ENCODE data around the gene UBXN10. TPM values are rescaled to one million over a fixed set of nuclear protein-coding genes. Genes with fewer than 3 reads are reported as not detected.

The UBXN10 gene
- total RNA-seq, 1 experiment from 2014 or later, result not detected

DNA sequence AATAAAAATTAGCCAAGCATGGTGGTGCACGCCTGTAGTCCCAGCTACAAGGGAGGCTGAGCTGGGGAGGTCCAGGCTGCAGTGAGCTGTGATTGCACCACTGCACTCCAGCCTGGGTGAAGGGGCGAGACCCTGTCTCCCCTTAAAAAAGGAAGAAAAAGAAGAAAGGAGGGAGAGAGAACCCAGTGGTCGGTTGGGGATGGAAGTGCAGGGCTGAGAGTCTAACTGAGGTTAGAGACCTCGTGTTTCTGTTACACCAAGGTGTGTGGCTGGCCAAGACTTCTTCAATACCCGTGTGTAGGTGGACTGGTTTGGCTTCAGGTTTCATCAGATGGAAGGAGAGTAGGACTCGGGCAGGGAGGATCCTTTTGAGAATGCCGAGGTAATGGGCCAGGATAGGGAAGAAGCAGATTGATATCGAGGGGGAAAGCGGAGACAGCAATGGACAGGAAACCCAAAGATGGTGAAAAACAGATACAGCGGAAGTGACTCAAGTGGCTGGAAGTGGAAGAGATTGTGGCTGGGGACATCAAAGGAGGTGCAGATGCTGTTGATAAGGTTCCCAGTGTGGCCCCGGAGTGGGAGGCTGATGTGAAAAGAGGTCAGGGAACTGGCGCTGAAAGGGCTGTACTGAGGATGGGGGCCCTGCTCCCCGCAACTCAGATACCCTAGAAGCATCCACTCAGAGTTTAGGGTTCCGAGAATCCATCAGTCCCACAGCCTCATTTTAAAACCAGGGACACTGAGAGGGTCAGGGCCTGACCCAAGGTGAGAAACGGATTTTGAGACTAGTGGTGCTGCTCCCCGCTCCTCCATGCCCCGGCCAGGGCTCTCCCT is 681 bp upstream of the UBXN10 start:
- Histone ChIP-seq H3K4me3 (no peak overlapping the region), H3K27ac (no peak overlapping the region), H3K36me3 (no peaks in the 10 kb centered on the region), H3K9me3 (replicated peaks) (no peaks in the 10 kb centered on the region), H3K4me1 (no peaks in the 10 kb centered on the region), H3K27me3 (peaks cover 34% of the 10 kb centered on the region)
- no peak for DNase-seq

GRCh38 chr1:20187103-20187812 is 1.4 kb downstream of the UBXN10 start:
- H3K27ac ChIP-seq, result no peak overlapping the region
- H3K4me3 ChIP-seq, result no peak overlapping the region
- peaks cover 42% of the 10 kb centered on the region for H3K27me3 ChIP-seq
- H3K4me1 ChIP-seq, result no peaks in the 10 kb centered on the region
- no peaks in the 10 kb centered on the region for H3K9me3 ChIP-seq (replicated peaks)
- H3K36me3 ChIP-seq, result no peaks in the 10 kb centered on the region
- DNase-seq, result no peak

- Histone ChIP-seq H3K27ac (no peak overlapping the region), H3K4me1 (no peaks in the 10 kb centered on the region), H3K9me3 (replicated peaks) (no peaks in the 10 kb centered on the region), H3K4me3 (no peak overlapping the region), H3K27me3 (peaks cover 44% of the 10 kb centered on the region), H3K36me3 (no peaks in the 10 kb centered on the region)
- no peak for DNase-seq
Measured at GRCh38 chr1:20187813-20188454, 2.0 kb downstream of the UBXN10 start.

DNA sequence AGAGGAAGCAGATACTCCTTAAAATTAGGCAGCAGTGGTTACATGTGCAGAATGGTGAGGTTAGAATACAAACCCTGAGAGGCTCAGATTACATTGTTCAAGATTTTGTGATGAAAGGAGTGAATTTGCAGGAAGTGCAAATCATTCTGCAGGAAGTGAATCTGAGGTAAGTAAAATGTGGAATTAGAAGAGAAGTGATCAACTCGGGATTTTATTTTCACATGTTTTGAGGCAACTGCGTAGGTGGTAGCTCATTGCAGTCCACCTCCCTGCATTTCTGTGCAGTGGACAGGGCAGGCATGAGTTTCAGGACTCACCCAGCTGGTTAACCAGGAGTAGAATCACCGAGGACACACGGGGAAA is 2.5 kb downstream of the UBXN10 start:
- H3K27ac ChIP-seq, result no peak overlapping the region
- H3K4me1 ChIP-seq, result no peaks in the 10 kb centered on the region
- no peaks in the 10 kb centered on the region for H3K9me3 ChIP-seq (replicated peaks)
- DNase-seq, result no peak
- no peaks in the 10 kb centered on the region for H3K36me3 ChIP-seq
- no peak overlapping the region for H3K4me3 ChIP-seq
- H3K27me3 ChIP-seq, result peaks cover 46% of the 10 kb centered on the region

- Histone ChIP-seq H3K36me3 (no peaks in the 10 kb centered on the region), H3K9me3 (replicated peaks) (no peaks in the 10 kb centered on the region), H3K4me1 (no peaks in the 10 kb centered on the region), H3K4me3 (no peak overlapping the region), H3K27me3 (peaks cover 36% of the 10 kb centered on the region), H3K27ac (no peak overlapping the region)
- DNase-seq, result no peak
Measured at GRCh38 chr1:20189664-20190063, 3.8 kb downstream of the UBXN10 start.

DNA sequence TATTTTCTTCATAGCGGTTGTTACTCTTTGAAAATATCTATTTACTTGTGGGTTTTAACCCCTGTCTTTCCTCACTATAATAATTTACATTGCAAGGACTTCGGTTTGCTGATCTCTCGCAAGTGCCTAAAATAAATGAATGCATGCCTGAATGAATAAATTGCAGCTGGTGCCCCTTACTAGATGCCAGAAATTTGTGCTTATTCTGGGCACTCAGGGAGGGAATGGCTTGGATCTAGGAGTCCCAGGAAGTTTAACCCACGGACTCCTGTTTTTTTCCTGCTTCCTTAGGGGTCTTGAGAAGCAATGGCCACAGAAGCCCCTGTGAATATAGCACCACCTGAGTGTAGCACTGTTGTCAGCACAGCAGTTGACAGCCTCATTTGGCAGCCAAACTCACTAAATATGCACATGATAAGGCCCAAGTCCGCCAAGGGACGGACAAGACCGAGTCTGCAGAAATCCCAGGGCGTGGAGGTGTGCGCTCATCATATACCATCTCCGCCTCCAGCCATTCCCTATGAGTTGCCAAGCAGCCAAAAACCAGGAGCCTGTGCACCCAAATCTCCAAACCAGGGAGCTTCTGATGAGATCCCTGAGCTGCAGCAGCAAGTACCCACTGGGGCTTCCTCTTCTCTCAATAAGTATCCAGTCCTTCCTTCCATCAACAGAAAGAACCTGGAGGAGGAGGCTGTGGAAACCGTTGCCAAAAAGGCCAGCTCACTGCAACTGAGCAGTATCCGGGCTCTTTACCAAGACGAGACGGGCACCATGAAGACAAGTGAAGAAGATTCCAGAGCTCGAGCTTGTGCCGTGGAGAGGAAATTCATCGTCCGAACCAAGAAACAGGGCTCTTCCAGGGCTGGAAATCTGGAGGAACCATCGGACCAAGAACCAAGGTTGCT is 4.6 kb downstream of the UBXN10 start:
- no peak for DNase-seq

GRCh38 chr1:20191266-20191825 is 5.5 kb downstream of the UBXN10 start:
- no peaks in the 10 kb centered on the region for H3K9me3 ChIP-seq (replicated peaks)
- H3K27ac ChIP-seq, result no peak overlapping the region
- H3K27me3 ChIP-seq, result peaks cover 30% of the 10 kb centered on the region
- DNase-seq, result peak in 1 of 2 experiments; percentile 14
- no peaks in the 10 kb centered on the region for H3K4me1 ChIP-seq
- H3K36me3 ChIP-seq, result no peaks in the 10 kb centered on the region
- no peak overlapping the region for H3K4me3 ChIP-seq

More for the DNA sequence above, 4.6 kb downstream of the UBXN10 start:
- peaks cover 30% of the 10 kb centered on the region for H3K27me3 ChIP-seq
- no peaks in the 10 kb centered on the region for H3K4me1 ChIP-seq
- no peaks in the 10 kb centered on the region for H3K9me3 ChIP-seq (replicated peaks)
- no peak overlapping the region for H3K4me3 ChIP-seq
- H3K36me3 ChIP-seq, result no peaks in the 10 kb centered on the region
- H3K27ac ChIP-seq, result no peak overlapping the region

DNA sequence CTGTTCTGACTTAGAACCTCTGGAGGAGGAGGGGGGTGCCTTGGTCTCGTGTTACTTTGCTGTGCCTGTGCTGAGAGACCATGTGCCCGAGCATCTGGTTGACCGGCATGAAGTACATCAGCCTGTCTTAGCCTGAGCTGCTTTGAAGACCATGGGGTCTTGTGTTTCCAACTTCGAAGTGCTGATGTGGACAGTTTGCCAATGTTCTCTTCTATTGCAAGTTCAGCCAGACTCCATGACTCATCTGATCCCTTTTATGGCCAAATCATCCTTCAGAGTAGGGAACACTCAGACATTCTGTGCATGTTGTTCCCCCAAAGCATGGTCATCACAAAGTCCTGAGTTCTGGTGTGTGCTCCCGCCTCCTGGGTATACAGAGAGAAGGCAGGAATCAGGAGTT is 6.5 kb downstream of the UBXN10 start:
- H3K4me3 ChIP-seq, result no peak overlapping the region

GRCh38 chr1:20192871-20193411 is 7.0 kb downstream of the UBXN10 start:
- Histone ChIP-seq H3K9me3 (replicated peaks) (no peaks in the 10 kb centered on the region), H3K36me3 (no peaks in the 10 kb centered on the region), H3K27ac (no peak overlapping the region), H3K4me1 (no peaks in the 10 kb centered on the region), H3K4me3 (no peak overlapping the region), H3K27me3 (peaks cover 27% of the 10 kb centered on the region)
- no peak for DNase-seq

More for the DNA sequence above, 6.5 kb downstream of the UBXN10 start:
- DNase-seq, result no peak
- H3K9me3 ChIP-seq (replicated peaks), result no peaks in the 10 kb centered on the region
- H3K4me1 ChIP-seq, result no peaks in the 10 kb centered on the region
- peaks cover 23% of the 10 kb centered on the region for H3K27me3 ChIP-seq
- no peaks in the 10 kb centered on the region for H3K36me3 ChIP-seq
- no peak overlapping the region for H3K27ac ChIP-seq

- Histone ChIP-seq H3K27me3 (peaks cover 25% of the 10 kb centered on the region), H3K27ac (no peak overlapping the region), H3K4me3 (no peak overlapping the region), H3K36me3 (no peaks in the 10 kb centered on the region), H3K4me1 (no peaks in the 10 kb centered on the region), H3K9me3 (replicated peaks) (no peaks in the 10 kb centered on the region)
- no peak for DNase-seq
Measured at GRCh38 chr1:20194224-20194623, 8.3 kb downstream of the UBXN10 start.

DNA sequence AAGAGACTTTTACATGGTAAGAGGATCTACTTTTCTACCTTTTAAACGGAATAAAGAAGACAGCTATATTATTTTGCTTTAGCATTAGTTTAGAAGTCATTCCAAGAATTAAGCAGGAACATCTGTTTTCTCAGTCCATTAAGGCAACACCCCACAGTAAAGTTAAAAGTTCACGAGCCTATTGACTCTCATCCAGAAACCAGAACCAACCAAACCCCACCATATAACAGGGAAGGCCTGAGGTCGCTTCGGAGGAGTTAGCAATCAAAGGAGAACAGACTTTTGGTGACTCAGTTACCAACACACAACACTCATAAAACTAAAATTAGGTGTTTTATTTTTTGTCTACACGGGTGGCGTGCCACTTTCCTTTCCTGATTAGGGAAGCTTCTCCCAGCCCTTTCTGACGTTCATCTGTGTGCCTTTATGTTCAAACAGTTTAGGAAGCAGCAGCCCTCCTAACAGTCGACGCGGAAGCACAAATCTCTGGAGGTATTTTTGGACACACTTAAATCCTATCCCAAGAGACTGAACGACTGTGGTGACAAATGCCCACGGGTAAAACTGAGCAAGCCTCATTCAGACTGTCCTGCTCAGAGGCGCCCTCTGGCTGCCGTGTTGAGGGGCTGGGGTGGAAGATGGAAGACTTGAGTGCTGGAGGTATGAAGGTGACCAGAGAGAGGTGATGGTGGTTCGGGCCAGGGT is 9.0 kb downstream of the UBXN10 start:
- no peaks in the 10 kb centered on the region for H3K36me3 ChIP-seq
- peaks cover 23% of the 10 kb centered on the region for H3K27me3 ChIP-seq
- no peaks in the 10 kb centered on the region for H3K4me1 ChIP-seq
- no peak overlapping the region for H3K27ac ChIP-seq
- no peak overlapping the region for H3K4me3 ChIP-seq
- H3K9me3 ChIP-seq (replicated peaks), result no peaks in the 10 kb centered on the region
- peak; percentile 57 to 80 for DNase-seq

DNA sequence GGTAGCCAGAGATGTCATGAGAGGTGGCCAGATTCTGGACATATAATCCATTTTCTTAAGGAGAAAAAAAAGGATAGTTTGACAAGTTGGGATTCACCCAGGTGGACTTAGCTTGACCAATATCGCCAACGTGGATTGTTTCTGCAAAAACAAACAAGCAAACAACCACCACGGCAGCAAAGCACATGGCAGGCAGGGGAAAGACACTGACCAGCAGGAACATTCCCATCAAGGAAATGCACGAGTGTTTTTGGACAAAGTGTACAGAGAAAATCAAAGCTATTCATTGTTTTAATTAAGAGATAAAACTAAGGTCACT is 9.5 kb downstream of the UBXN10 start:
- Histone ChIP-seq H3K27ac (no peak overlapping the region), H3K36me3 (no peaks in the 10 kb centered on the region), H3K4me3 (no peak overlapping the region), H3K9me3 (replicated peaks) (no peaks in the 10 kb centered on the region), H3K4me1 (no peaks in the 10 kb centered on the region), H3K27me3 (peaks cover 20% of the 10 kb centered on the region)
- no peak for DNase-seq

DNA sequence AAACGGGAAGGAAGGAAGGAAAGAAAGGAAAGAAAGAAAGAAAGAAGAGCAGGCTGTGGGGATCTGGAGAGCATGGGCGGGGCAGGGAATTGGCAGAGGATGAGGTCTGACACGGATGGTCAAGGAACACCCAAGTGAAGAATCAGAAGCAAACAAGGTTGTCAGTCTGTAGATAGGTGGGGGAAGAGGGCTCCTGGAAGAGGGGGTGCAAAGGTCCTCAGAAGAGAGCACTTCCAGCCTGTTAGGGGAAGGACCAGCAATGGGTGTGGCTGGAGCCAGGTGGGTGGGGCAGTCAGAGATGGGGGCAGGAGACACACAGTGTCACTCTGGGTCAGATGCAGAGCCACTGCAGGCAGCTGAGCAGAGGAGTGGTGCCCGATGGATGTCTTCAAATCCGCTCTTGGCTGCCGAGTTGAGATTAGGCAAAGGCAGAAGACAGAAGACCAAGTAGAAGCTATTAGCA is 11.5 kb downstream of the UBXN10 start:
- peaks cover 16% of the 10 kb centered on the region for H3K27me3 ChIP-seq
- H3K4me1 ChIP-seq, result no peaks in the 10 kb centered on the region
- no peak overlapping the region for H3K27ac ChIP-seq
- H3K36me3 ChIP-seq, result no peaks in the 10 kb centered on the region
- DNase-seq, result no peak
- H3K4me3 ChIP-seq, result no peak overlapping the region
- H3K9me3 ChIP-seq (replicated peaks), result no peaks in the 10 kb centered on the region

All from SJCRH30 (cell line).